Cardiac muscle cell (in vitro differentiated cells and primary cell): ENCODE results near the gene RNF213. TPM values are rescaled to one million over a fixed set of nuclear protein-coding genes. Genes with fewer than 3 reads are reported as not detected.
A peak's percentile ranks its signal among the peaks of the same experiment; 100 is the strongest.

Source experiments
- DNase-seq, 2 donors: peaks; one replicate each; pipeline versions ENCODE4 v3.0.0 to v3.0.0-alpha.2; 2010 to 2017; ENCODE audit warnings: low read depth in 1 of 2, low spot score in 1 of 2
- H3K27ac ChIP-seq: fragments of 200-600 bp; sonication (generic); 2 replicates; pipeline ENCODE4 v1.5.1; 2016
- H3K27me3 ChIP-seq: fragments of 200-600 bp; sonication (generic); 2 replicates; pipeline ENCODE4 v1.6.0; 2016; ENCODE audit warnings: control low read depth
- H3K36me3 ChIP-seq: fragments of 200-600 bp; sonication (generic); 2 replicates; pipeline ENCODE4 v1.5.1; 2016; ENCODE audit warnings: control low read depth
- H3K4me1 ChIP-seq: fragments of 200-600 bp; sonication (generic); 2 replicates; pipeline ENCODE4 v1.8.1; 2017; ENCODE audit warnings: low read depth, mild to moderate bottlenecking, mixed run types
- H3K4me3 ChIP-seq: fragments of 200-600 bp; sonication (generic); 2 replicates; pipeline ENCODE4 v1.5.1; 2016; ENCODE audit warnings: mild to moderate bottlenecking
- H3K9me3 ChIP-seq: fragments of 200-600 bp; sonication (generic); 2 replicates; pipeline ENCODE4 v1.5.1; 2017; ENCODE audit warnings: low read depth, mild to moderate bottlenecking, control low read depth
- polyA plus RNA-seq: library from polyadenylated mRNA; unstranded; fragments of >200 nt; fragmentation: Nextera tagmentation; extraction: Ambion mirVana; gene quantifications from 2 replicates; pipeline ENCODE4 v1.2.1, GENCODE V29; 2016
- total RNA-seq: library from RNA; depleted of rRNA; stranded (reverse); fragments of >200 nt; gene quantifications from 2 replicates; pipeline ENCODE4 v1.2.3, GENCODE V29; 2016
- TF ChIP-seq, protein P1 (sequence below): IDR thresholded peaks from 2 replicates; pipeline ENCODE4 v1.5.1; 2012; ENCODE audit warnings: low read depth, mild to moderate bottlenecking, low read length

Gene RNF213
- total and polyA plus RNA-seq, 2 experiments from 2014 or later, result 11.5 to 24.9 TPM

DNA sequence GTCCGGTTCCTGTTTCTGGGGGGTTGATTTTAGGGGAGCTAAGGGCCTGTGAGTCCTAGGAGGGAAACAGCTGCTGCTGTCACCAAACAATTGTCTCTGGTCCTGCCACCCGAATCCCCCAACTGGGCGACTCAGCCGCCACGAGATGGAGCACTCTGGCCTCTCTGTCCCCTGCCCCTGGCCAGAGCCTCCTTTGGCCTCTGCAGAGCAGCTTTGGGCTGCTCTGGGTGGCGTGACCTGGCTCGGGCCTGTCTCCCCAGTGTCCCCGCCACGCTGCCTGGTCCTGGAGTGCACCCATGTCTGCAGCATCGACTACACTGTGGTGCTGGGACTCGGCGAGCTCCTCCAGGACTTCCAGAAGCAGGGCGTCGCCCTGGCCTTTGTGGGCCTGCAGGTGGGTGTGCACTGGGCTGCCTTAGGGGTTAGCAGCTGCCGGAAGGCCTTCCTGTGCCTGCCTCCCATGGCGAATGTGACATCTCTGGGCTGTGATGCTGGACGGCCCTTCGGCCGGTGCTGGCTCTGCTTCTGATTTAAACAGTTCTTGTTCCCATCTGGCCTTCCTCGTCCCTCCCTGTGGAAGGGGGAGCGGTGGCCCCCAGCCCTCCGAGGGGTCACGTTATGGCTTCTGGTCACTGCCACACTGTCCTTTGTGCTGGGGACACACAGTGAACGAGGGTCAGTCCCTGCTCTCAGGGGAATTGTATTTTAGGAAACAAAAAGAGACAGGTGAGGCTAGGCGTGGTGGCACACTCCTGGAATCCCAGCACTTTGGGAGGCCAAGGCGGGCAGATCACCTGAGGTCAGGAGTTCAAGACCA lies 11.6 kb upstream of the RNF213 start:
- Histone ChIP-seq H3K4me1 (no peaks in the 10 kb centered on the region), H3K36me3 (peaks cover 7% of the 10 kb centered on the region), H3K27ac (no peak overlapping the region), H3K4me3 (no peak overlapping the region), H3K9me3 (no peaks in the 10 kb centered on the region), H3K27me3 (no peaks in the 10 kb centered on the region)
- no peak for DNase-seq
- TF ChIP-seq, protein P1, sequence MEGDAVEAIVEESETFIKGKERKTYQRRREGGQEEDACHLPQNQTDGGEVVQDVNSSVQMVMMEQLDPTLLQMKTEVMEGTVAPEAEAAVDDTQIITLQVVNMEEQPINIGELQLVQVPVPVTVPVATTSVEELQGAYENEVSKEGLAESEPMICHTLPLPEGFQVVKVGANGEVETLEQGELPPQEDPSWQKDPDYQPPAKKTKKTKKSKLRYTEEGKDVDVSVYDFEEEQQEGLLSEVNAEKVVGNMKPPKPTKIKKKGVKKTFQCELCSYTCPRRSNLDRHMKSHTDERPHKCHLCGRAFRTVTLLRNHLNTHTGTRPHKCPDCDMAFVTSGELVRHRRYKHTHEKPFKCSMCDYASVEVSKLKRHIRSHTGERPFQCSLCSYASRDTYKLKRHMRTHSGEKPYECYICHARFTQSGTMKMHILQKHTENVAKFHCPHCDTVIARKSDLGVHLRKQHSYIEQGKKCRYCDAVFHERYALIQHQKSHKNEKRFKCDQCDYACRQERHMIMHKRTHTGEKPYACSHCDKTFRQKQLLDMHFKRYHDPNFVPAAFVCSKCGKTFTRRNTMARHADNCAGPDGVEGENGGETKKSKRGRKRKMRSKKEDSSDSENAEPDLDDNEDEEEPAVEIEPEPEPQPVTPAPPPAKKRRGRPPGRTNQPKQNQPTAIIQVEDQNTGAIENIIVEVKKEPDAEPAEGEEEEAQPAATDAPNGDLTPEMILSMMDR, result no peak

DNA sequence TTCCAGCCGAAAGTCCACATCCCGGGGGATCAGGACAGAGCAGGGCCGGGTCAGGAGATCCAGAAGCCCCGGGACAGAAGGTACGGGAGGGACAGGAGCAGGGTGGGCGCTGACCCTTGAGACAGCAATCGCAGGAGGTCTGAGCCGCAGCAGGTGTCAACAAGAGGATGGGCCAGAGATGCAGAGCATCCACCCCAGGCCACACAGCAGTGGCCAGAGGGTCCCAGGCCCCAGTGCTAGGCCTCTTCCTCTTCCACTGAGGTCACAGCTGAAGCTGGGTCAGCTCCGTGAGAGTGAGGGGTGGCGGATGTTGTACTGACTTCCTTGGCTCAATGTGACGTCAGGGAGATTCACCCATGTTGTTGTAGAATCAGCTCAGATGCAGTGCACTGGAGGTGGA lies 8.7 kb upstream of the RNF213 start:
- Histone ChIP-seq H3K4me1 (no peaks in the 10 kb centered on the region), H3K27ac (no peak overlapping the region), H3K27me3 (no peaks in the 10 kb centered on the region), H3K36me3 (peaks cover 2% of the 10 kb centered on the region), H3K4me3 (no peak overlapping the region), H3K9me3 (no peaks in the 10 kb centered on the region)
- TF ChIP-seq, protein P1, result no peak
- DNase-seq, result no peak

DNA sequence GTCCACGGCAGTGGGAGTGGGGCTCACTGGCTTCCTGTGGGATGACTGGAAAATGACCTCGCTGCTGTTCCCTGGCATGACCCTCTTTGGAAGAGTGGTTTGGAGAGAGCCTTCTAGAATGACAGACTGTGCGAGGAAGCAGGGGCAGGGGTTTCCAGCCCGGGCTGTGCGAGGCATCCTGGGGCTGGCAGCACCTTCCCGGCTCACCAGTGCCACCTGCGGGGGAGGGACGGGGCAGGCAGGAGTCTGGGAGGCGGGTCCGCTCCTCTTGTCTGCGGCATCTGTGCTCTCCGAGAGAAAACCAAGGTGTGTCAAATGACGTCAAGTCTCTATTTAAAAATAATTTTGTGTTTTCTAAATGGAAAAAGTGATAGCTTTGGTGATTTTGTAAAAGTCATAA lies 7.8 kb upstream of the RNF213 start:
- Histone ChIP-seq H3K27ac (no peak overlapping the region), H3K9me3 (no peaks in the 10 kb centered on the region), H3K4me3 (no peak overlapping the region), H3K36me3 (peaks cover 2% of the 10 kb centered on the region), H3K27me3 (no peaks in the 10 kb centered on the region), H3K4me1 (no peaks in the 10 kb centered on the region)
- DNase-seq, result peak; percentile 33 to 41
- TF ChIP-seq, protein P1, result peak; percentile 42

DNA sequence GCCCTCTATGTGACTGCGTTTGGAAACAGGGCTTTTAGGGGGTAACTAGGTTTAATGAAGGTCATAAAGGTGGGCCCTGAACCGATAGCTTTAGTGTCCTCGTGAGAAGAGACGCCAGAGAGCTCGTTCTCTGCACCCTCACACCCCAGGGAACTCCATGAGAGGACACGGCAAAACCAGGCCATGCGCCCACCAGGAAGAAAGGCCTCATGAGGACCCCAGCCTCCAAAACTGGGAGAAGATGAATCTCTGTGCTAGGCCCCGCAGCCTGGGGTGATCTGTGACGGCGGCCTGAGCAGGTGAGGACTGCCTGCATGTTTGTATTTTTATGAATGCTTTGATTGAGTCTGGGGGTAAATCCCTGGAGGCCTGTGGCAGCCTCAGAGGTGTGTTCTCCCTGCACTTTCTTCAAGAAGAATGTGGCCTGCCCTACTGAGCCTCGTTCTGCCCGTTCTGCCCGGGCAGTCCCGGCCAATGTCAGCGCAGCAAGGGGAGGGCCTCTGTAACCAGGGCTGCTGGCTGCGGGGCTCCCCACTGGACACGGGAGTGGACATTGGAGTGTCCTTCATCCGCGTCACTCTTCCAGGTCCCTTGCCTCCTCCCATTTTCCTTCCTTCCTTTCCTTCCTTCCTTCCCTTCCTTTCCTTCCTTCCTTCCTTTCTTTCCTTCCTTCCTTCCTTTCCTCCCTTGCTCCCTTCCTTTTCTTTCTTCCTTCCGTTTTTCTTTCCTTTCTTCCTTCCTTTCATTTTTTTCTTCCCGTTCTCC lies 6.8 kb upstream of the RNF213 start:
- Histone ChIP-seq H3K4me3 (no peak overlapping the region), H3K9me3 (no peaks in the 10 kb centered on the region), H3K27ac (no peak overlapping the region), H3K4me1 (no peaks in the 10 kb centered on the region), H3K36me3 (peaks cover 2% of the 10 kb centered on the region), H3K27me3 (no peaks in the 10 kb centered on the region)
- TF ChIP-seq, protein P1, result no peak
- DNase-seq, result no peak

DNA sequence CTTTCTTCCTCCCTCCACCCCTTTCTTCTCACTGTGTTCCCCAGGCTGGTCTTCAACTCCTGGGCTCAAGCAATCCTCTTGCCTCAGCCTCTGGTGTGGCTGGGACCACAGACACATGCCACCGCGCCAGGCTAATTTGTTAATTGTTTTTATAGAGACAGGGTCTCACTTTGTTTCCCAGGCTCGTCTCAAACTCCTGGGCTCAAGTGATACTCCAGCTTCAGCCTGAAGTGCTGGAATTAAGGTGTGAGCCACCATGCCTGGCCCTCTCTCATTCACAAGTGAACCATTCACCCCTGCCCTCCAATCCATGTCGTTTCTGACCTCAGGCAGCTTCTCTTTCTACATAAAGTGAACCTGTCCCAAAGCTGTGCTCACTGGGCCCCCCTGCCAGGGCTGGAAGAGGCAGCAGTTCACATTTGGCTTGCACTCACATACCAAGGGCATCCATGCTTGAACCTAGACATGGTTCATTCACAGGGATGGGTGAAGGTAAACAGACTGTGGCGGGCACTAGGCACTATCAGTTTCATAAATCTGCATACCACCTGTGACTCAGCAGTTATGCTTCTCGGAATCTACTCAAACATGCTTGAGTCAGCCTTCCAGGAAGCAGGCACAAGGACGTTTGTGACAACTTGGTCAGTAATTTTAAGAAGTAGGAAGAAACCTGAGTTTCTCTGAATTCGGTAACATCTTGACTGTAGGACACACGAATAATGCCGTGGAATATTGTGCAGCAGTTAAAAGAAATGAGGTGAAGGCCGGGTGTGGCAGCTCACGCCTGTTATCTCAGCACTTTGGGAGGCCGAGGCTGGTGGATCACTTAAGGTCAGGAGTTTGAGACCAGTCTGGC lies 6.0 kb upstream of the RNF213 start:
- H3K27ac ChIP-seq, result no peak overlapping the region

More for the DNA sequence above, 6.0 kb upstream of the RNF213 start:
- H3K4me1 ChIP-seq, result no peaks in the 10 kb centered on the region
- H3K36me3 ChIP-seq, result peaks cover 2% of the 10 kb centered on the region
- H3K27me3 ChIP-seq, result no peaks in the 10 kb centered on the region
- H3K4me3 ChIP-seq, result no peak overlapping the region
- TF ChIP-seq, protein P1, result no peak
- no peaks in the 10 kb centered on the region for H3K9me3 ChIP-seq
- peak in 1 of 2 donors; percentile 74 for DNase-seq
